GM12875 (cell line): ENCODE results near the gene SUN1.
"Not testable (repeated sequence)": the region's sequence is repeated elsewhere in the genome, so short reads cannot be mapped to it uniquely, and the experiment has no call there.

Source experiments
- H3K4me3 ChIP-seq: one replicate; pipeline ENCODE4 v1.5.1; 2011; ENCODE audit warnings: low read depth, low read length, control low read depth
- CTCF ChIP-seq: IDR thresholded peaks from 2 replicates; pipeline ENCODE4 v1.5.1; 2011; ENCODE audit warnings: low read depth, mild to moderate bottlenecking, control low read depth, inconsistent platforms, low read length, moderate library complexity, borderline replicate concordance; ENCODE audit not compliant: insufficient read depth

The SUN1 gene

DNA sequence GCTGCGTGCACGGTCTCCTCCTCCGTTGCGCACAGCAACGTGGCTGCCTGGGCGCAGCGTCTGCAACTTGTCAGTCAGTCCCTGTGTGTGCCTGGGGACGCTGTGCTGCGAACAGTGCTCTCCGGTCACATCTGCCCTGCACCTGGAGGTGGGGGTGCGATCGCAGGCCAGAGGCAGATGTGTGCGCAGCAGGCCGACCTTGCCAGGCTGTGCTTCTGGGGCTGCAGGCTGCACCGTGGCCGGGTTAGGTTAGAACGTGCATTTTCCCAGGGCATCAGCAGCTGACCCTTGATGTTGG lies 35.9 kb downstream of the SUN1 start:
- H3K4me3 ChIP-seq = no peak overlapping the region
- TF ChIP-seq CTCF = no peak

- H3K4me3 ChIP-seq = no peak overlapping the region
- TF ChIP-seq CTCF = no peak
Observed at GRCh38 chr7:869348-869747, 37.1 kb downstream of the SUN1 start.

- no peak for TF ChIP-seq CTCF
- H3K4me3 ChIP-seq = no peak overlapping the region
Observed at GRCh38 chr7:871900-872537, 39.7 kb downstream of the SUN1 start.

DNA sequence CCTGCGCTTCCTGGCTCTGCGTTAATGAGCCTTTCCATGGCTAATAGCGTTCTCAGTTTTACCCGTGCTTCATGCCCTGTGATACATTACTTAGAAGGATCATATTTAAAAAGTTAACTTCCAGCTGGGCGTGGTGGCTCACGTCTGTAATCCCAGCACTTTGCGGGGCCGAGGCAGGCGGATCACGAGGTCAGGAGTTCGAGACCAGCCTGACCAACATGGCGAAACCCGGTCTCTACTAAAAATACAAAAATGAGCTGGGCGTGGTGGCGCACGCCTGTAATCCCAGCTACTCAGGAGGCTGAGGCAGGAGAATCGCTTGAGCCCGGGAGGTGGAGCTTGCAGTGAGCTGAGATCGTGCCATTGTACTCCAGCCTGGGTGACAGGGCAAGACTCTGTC lies 40.4 kb downstream of the SUN1 start:
- not testable (repeated sequence) for H3K4me3 ChIP-seq

DNA sequence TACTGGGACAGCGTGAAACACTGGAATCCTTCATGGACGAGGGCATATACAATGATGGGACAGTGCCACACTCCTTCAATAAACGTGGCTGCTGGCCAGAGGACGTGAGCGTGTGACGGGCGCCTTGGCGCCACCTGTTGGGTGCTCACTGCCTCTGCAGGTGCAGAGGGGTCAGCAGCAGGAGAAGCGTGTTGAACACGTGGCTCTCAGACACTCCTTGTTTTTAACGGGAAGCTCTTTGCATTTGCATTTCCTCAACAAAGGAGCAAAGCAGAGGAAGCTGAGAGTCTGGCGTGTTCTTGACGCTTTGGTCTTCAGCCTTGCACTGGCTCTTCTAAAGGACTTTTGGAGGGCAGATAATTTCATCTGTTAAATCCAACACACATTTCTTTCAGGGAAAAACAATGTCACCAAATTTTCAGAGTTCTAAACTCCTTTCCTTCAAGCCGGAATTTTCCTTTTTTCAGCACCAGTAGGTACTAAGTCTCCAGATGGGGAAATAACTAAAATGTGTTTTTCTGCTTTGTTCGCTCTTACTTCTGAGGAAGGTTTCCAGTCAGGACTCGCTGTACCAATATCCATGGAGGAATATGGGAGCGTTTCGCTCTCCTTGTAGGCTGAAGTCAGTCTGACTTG lies 41.2 kb downstream of the SUN1 start:
- no peak overlapping the region for H3K4me3 ChIP-seq
- TF ChIP-seq CTCF = peak; percentile 98

DNA sequence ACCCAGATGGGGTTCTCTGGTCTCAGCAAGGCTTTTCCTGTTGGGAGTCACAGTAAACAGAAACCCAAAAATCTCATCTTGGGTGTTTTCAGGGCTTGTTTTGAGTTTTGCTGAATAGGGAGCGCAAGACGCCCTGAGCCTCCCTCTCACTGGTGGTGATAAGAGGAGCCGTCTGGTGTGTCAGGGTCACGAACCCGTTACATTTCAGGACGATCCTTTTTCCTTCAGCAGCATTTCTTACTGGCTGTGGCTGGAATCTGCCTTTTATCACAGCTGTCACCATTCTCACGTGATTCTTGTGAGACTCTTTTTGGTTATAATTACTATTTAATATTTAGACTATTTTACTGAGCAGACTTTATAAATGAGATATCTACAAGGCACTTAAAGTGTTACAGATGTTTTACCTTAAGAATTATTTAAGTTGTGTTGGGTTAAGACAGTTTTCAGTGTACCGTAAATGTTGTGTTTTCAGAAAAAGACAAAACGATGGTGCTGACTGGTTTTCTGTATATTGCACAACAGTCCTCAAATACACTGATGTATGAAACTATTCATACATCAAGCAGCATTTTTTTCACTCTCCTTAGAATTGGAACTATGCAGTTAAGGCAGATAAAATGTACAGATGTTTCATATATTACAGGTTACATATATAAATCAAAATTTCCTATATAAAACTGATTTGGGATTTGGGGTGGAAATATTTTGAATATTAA lies 41.9 kb downstream of the SUN1 start:
- TF ChIP-seq CTCF = no peak
- H3K4me3 ChIP-seq = no peak overlapping the region

DNA sequence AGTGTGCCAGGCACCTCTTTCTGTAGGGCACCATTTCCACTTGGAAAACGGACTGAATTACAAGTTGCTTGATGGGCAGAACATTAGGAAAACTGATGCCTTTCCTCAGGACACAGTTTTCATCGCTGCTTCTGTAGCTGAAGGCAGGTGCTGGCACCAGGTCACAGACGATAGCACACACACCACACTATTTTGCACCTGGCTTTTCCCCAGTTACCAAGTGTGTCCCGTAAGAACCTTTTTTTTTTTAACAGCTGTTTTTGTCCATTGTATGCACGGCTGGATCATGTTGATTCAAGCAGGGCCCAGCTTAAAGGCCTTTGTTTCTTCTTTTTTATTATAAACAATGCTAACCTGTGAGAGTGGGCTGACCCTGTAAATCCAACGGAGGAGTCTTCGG lies 42.8 kb downstream of the SUN1 start:
- TF ChIP-seq CTCF = no peak
- no peak overlapping the region for H3K4me3 ChIP-seq
